Measurements from ENCODE around the gene WDR31. TPM values are rescaled to one million over a fixed set of nuclear protein-coding genes. Genes with fewer than 3 reads are reported as not detected.

The WDR31 gene
- polyA plus RNA-seq, 1 donor: 2.8 TPM

GRCh38 chr9:113352006-113352405 is 11.9 kb upstream of the WDR31 start:
- WGBS (ENCODE audit: insufficient coverage, low lambda C conversion rate): 0% methylated on average over 1 of the region's 6 CpGs
- Histone ChIP-seq H3K27ac (ENCODE audit: low read length) (no peak overlapping the region), H3K4me1 (ENCODE audit: control insufficient read depth, insufficient read depth, low read length) (peaks cover 21% of the 10 kb centered on the region), H3K9me3 (ENCODE audit: control insufficient read depth, low read depth, low read length) (no peaks in the 10 kb centered on the region), H3K27me3 (ENCODE audit: control insufficient read depth, insufficient read depth, low read length) (peaks cover 21% of the 10 kb centered on the region), H3K36me3 (ENCODE audit: control insufficient read depth, insufficient read depth, low read length) (no peaks in the 10 kb centered on the region), H3K4me3 (ENCODE audit: low read length) (no peak overlapping the region)
- DNase-seq: no peak

GRCh38 chr9:113350937-113351336 is 10.9 kb upstream of the WDR31 start:
- Histone ChIP-seq H3K27ac (ENCODE audit: low read length) (no peak overlapping the region), H3K4me3 (ENCODE audit: low read length) (no peak overlapping the region), H3K27me3 (ENCODE audit: control insufficient read depth, insufficient read depth, low read length) (peaks cover 21% of the 10 kb centered on the region), H3K36me3 (ENCODE audit: control insufficient read depth, insufficient read depth, low read length) (no peaks in the 10 kb centered on the region), H3K9me3 (ENCODE audit: control insufficient read depth, low read depth, low read length) (no peaks in the 10 kb centered on the region), H3K4me1 (ENCODE audit: control insufficient read depth, insufficient read depth, low read length) (peaks cover 21% of the 10 kb centered on the region)
- DNase-seq: no peak
- WGBS (ENCODE audit: insufficient coverage, low lambda C conversion rate): 100% methylated on average over 1 of the region's 6 CpGs

- peaks cover 21% of the 10 kb centered on the region for H3K27me3 ChIP-seq (ENCODE audit: control insufficient read depth, insufficient read depth, low read length)
- H3K4me1 ChIP-seq (ENCODE audit: control insufficient read depth, insufficient read depth, low read length): peaks cover 23% of the 10 kb centered on the region
- no peak overlapping the region for H3K27ac ChIP-seq (ENCODE audit: low read length)
- WGBS (ENCODE audit: insufficient coverage, low lambda C conversion rate): no CpG with 5 or more reads among the region's 14 CpGs
- H3K9me3 ChIP-seq (ENCODE audit: control insufficient read depth, low read depth, low read length): no peaks in the 10 kb centered on the region
- H3K36me3 ChIP-seq (ENCODE audit: control insufficient read depth, insufficient read depth, low read length): no peaks in the 10 kb centered on the region
- peak in 1 of 2 donors; percentile 44 for DNase-seq
- H3K4me3 ChIP-seq (ENCODE audit: low read length): peak overlapping the region; percentile 49
Observed at GRCh38 chr9:113350107-113350661, 10.1 kb upstream of the WDR31 start.

- Histone ChIP-seq H3K27ac (ENCODE audit: low read length) (no peak within 1 kb of the TSS), H3K27me3 (ENCODE audit: control insufficient read depth, insufficient read depth, low read length) (peaks cover 21% of the 10 kb centered on the region), H3K9me3 (ENCODE audit: control insufficient read depth, low read depth, low read length) (no peaks in the 10 kb centered on the region), H3K36me3 (ENCODE audit: control insufficient read depth, insufficient read depth, low read length) (no peaks in the 10 kb centered on the region), H3K4me1 (ENCODE audit: control insufficient read depth, insufficient read depth, low read length) (peaks cover 26% of the 10 kb centered on the region), H3K4me3 (ENCODE audit: low read length) (peak within 1 kb of the TSS; percentile 49)
- peak in 1 of 2 donors; percentile 72 for DNase-seq
- no CpG with 5 or more reads among the region's 71 CpGs for WGBS (ENCODE audit: insufficient coverage, low lambda C conversion rate)
Observed at GRCh38 chr9:113349445-113350094, 9.5 kb upstream of the WDR31 start, which contains the start of gene BSPRY. Gene BSPRY, plus strand, starts transcription at chr9:113349541. Its CDS starts 39 bp downstream, at chr9:113349580.

- Histone ChIP-seq H3K4me3 (ENCODE audit: low read length) (peak overlapping the region; percentile 28), H3K4me1 (ENCODE audit: control insufficient read depth, insufficient read depth, low read length) (peaks cover 26% of the 10 kb centered on the region), H3K27me3 (ENCODE audit: control insufficient read depth, insufficient read depth, low read length) (peaks cover 21% of the 10 kb centered on the region), H3K27ac (ENCODE audit: low read length) (no peak overlapping the region), H3K9me3 (ENCODE audit: control insufficient read depth, low read depth, low read length) (no peaks in the 10 kb centered on the region), H3K36me3 (ENCODE audit: control insufficient read depth, insufficient read depth, low read length) (no peaks in the 10 kb centered on the region)
- no CpG with 5 or more reads among the region's 13 CpGs for WGBS (ENCODE audit: insufficient coverage, low lambda C conversion rate)
- DNase-seq: no peak
Observed at GRCh38 chr9:113349066-113349444, 9.0 kb upstream of the WDR31 start.

- Histone ChIP-seq H3K27me3 (ENCODE audit: control insufficient read depth, insufficient read depth, low read length) (peaks cover 21% of the 10 kb centered on the region), H3K36me3 (ENCODE audit: control insufficient read depth, insufficient read depth, low read length) (no peaks in the 10 kb centered on the region), H3K4me3 (ENCODE audit: low read length) (no peak overlapping the region), H3K27ac (ENCODE audit: low read length) (no peak overlapping the region), H3K4me1 (ENCODE audit: control insufficient read depth, insufficient read depth, low read length) (peaks cover 29% of the 10 kb centered on the region), H3K9me3 (ENCODE audit: control insufficient read depth, low read depth, low read length) (no peaks in the 10 kb centered on the region)
- no peak for DNase-seq
- whole genome bisulfite sequencing (ENCODE audit: insufficient coverage, low lambda C conversion rate): 100% methylated on average over 2 of the region's 3 CpGs
Observed at GRCh38 chr9:113348437-113348836, 8.4 kb upstream of the WDR31 start.

GRCh38 chr9:113345671-113346070 is 5.6 kb upstream of the WDR31 start:
- H3K36me3 ChIP-seq (ENCODE audit: control insufficient read depth, insufficient read depth, low read length): no peaks in the 10 kb centered on the region
- WGBS (ENCODE audit: insufficient coverage, low lambda C conversion rate): 80% methylated on average over 1 of the region's 1 CpG
- no peak overlapping the region for H3K4me3 ChIP-seq (ENCODE audit: low read length)
- H3K4me1 ChIP-seq (ENCODE audit: control insufficient read depth, insufficient read depth, low read length): peaks cover 29% of the 10 kb centered on the region
- H3K9me3 ChIP-seq (ENCODE audit: control insufficient read depth, low read depth, low read length): no peaks in the 10 kb centered on the region
- peaks cover 13% of the 10 kb centered on the region for H3K27me3 ChIP-seq (ENCODE audit: control insufficient read depth, insufficient read depth, low read length)
- DNase-seq: no peak
- no peak overlapping the region for H3K27ac ChIP-seq (ENCODE audit: low read length)

GRCh38 chr9:113345190-113345589 is 5.1 kb upstream of the WDR31 start:
- H3K9me3 ChIP-seq (ENCODE audit: control insufficient read depth, low read depth, low read length): no peaks in the 10 kb centered on the region
- 40% methylated on average over 1 of the region's 2 CpGs for WGBS (ENCODE audit: insufficient coverage, low lambda C conversion rate)
- no peak overlapping the region for H3K4me3 ChIP-seq (ENCODE audit: low read length)
- peaks cover 26% of the 10 kb centered on the region for H3K4me1 ChIP-seq (ENCODE audit: control insufficient read depth, insufficient read depth, low read length)
- peaks cover 9% of the 10 kb centered on the region for H3K27me3 ChIP-seq (ENCODE audit: control insufficient read depth, insufficient read depth, low read length)
- no peak overlapping the region for H3K27ac ChIP-seq (ENCODE audit: low read length)
- H3K36me3 ChIP-seq (ENCODE audit: control insufficient read depth, insufficient read depth, low read length): no peaks in the 10 kb centered on the region
- DNase-seq: peak in 1 of 2 donors; percentile 50

GRCh38 chr9:113343732-113344231 is 3.7 kb upstream of the WDR31 start:
- Histone ChIP-seq H3K4me3 (ENCODE audit: low read length) (no peak overlapping the region), H3K27me3 (ENCODE audit: control insufficient read depth, insufficient read depth, low read length) (peaks cover under 1% of the 10 kb centered on the region), H3K36me3 (ENCODE audit: control insufficient read depth, insufficient read depth, low read length) (no peaks in the 10 kb centered on the region), H3K27ac (ENCODE audit: low read length) (no peak overlapping the region), H3K4me1 (ENCODE audit: control insufficient read depth, insufficient read depth, low read length) (peaks cover 24% of the 10 kb centered on the region), H3K9me3 (ENCODE audit: control insufficient read depth, low read depth, low read length) (no peaks in the 10 kb centered on the region)
- no CpG with 5 or more reads among the region's 1 CpG for WGBS (ENCODE audit: insufficient coverage, low lambda C conversion rate)
- DNase-seq: peak in 1 of 2 donors; percentile 71

GRCh38 chr9:113341712-113342410 is 1.8 kb upstream of the WDR31 start:
- WGBS (ENCODE audit: insufficient coverage, low lambda C conversion rate): 75% methylated on average over 2 of the region's 9 CpGs
- no peak overlapping the region for H3K4me3 ChIP-seq (ENCODE audit: low read length)

More at GRCh38 chr9:113341712-113342410, 1.8 kb upstream of the WDR31 start:
- Histone ChIP-seq H3K36me3 (ENCODE audit: control insufficient read depth, insufficient read depth, low read length) (no peaks in the 10 kb centered on the region), H3K27me3 (ENCODE audit: control insufficient read depth, insufficient read depth, low read length) (no peaks in the 10 kb centered on the region), H3K9me3 (ENCODE audit: control insufficient read depth, low read depth, low read length) (no peaks in the 10 kb centered on the region), H3K4me1 (ENCODE audit: control insufficient read depth, insufficient read depth, low read length) (peaks cover 14% of the 10 kb centered on the region), H3K27ac (ENCODE audit: low read length) (no peak overlapping the region)
- no peak for DNase-seq

Data from large intestine (tissue), 3 donors.